ENCODE data around the gene IL17RC.
"Not testable (repeated sequence)": the region's sequence is repeated elsewhere in the genome, so short reads cannot be mapped to it uniquely, and the experiment has no call there.

The IL17RC gene

GRCh38 chr3:9935966-9936510 lies 19.1 kb downstream of the IL17RC start:
- H3K4me1 ChIP-seq (ENCODE audit: low read length), result peaks cover 5% of the 10 kb centered on the region; the same call in 1 of the 2 replicates
- H3K4me3 ChIP-seq (ENCODE audit: low read length), result no peak overlapping the region
- no peaks in the 10 kb centered on the region for H4K20me1 ChIP-seq (ENCODE audit: insufficient read depth, low read length)
- no peaks in the 10 kb centered on the region for H3K9me3 ChIP-seq (replicated peaks; ENCODE audit: insufficient read depth, low read length)
- peaks cover 7% of the 10 kb centered on the region; the same call in 1 of the 2 replicates for H3K79me2 ChIP-seq (ENCODE audit: low read length)
- TF ChIP-seq EZH2 (optimal IDR thresholded peaks at IDR 0.05; ENCODE audit: low read depth, low read length) (no peak), CTCF (IDR thresholded peaks at IDR 0.05; ENCODE audit: low read length) (no peak), EZH2phosphoT487 (IDR thresholded peaks at IDR 0.05; ENCODE audit: low read length) (no peak)
- H3K9ac ChIP-seq (ENCODE audit: low read length), result no peak overlapping the region
- no peak overlapping the region for H3K4me2 ChIP-seq (ENCODE audit: low read depth, low read length)
- H3F3A ChIP-seq (ENCODE audit: insufficient read depth, low read length), result peaks cover 5% of the 10 kb centered on the region; the same call in 1 of the 2 replicates
- no peaks in the 10 kb centered on the region for H3K27me3 ChIP-seq (replicated peaks; ENCODE audit: insufficient read depth, low read length)
- H2AFZ ChIP-seq (ENCODE audit: low read length), result no peak overlapping the region
- no peaks in the 10 kb centered on the region for H3K9me2 ChIP-seq (replicated peaks; ENCODE audit: insufficient read depth, low read length)
- H3K27ac ChIP-seq (ENCODE audit: low read length), result no peak overlapping the region
- no peak for DNase-seq
- H3K36me3 ChIP-seq (replicated peaks; ENCODE audit: insufficient read depth, low read length), result no peaks in the 10 kb centered on the region

GRCh38 chr3:9937486-9938238 lies 20.8 kb downstream of the IL17RC start:
- Histone ChIP-seq H4K20me1 (ENCODE audit: insufficient read depth, low read length) (no peaks in the 10 kb centered on the region), H3K4me2 (ENCODE audit: low read depth, low read length) (no peak overlapping the region), H2AFZ (ENCODE audit: low read length) (no peak overlapping the region), H3K27ac (ENCODE audit: low read length) (no peak overlapping the region), H3K27me3 (replicated peaks; ENCODE audit: insufficient read depth, low read length) (no peaks in the 10 kb centered on the region), H3F3A (ENCODE audit: insufficient read depth, low read length) (peaks cover 5% of the 10 kb centered on the region; the same call in 1 of the 2 replicates), H3K36me3 (replicated peaks; ENCODE audit: insufficient read depth, low read length) (no peaks in the 10 kb centered on the region), H3K4me3 (ENCODE audit: low read length) (no peak overlapping the region), H3K9me2 (replicated peaks; ENCODE audit: insufficient read depth, low read length) (no peaks in the 10 kb centered on the region), H3K4me1 (ENCODE audit: low read length) (peaks cover 5% of the 10 kb centered on the region; the same call in 1 of the 2 replicates), H3K79me2 (ENCODE audit: low read length) (peaks cover 7% of the 10 kb centered on the region; the same call in 1 of the 2 replicates), H3K9me3 (replicated peaks; ENCODE audit: insufficient read depth, low read length) (no peaks in the 10 kb centered on the region), H3K9ac (ENCODE audit: low read length) (no peak overlapping the region)
- TF ChIP-seq CTCF (IDR thresholded peaks at IDR 0.05; ENCODE audit: low read length), result no peak
- TF ChIP-seq EZH2phosphoT487 (IDR thresholded peaks at IDR 0.05; ENCODE audit: low read length), result no peak
- TF ChIP-seq EZH2 (optimal IDR thresholded peaks at IDR 0.05; ENCODE audit: low read depth, low read length), result no peak
- DNase-seq, result no peak

GRCh38 chr3:9938966-9939365 lies 22.1 kb downstream of the IL17RC start:
- no peak for DNase-seq
- Histone ChIP-seq H3K9me3 (replicated peaks; ENCODE audit: insufficient read depth, low read length) (no peaks in the 10 kb centered on the region), H3K79me2 (ENCODE audit: low read length) (peaks cover 7% of the 10 kb centered on the region; the same call in 1 of the 2 replicates), H4K20me1 (ENCODE audit: insufficient read depth, low read length) (no peaks in the 10 kb centered on the region), H3K27me3 (replicated peaks; ENCODE audit: insufficient read depth, low read length) (no peaks in the 10 kb centered on the region), H3K9ac (ENCODE audit: low read length) (no peak overlapping the region), H3K4me2 (ENCODE audit: low read depth, low read length) (no peak overlapping the region), H3K9me2 (replicated peaks; ENCODE audit: insufficient read depth, low read length) (no peaks in the 10 kb centered on the region), H3F3A (ENCODE audit: insufficient read depth, low read length) (no peaks in the 10 kb centered on the region), H3K4me1 (ENCODE audit: low read length) (peaks cover 5% of the 10 kb centered on the region; the same call in 1 of the 2 replicates), H3K36me3 (replicated peaks; ENCODE audit: insufficient read depth, low read length) (no peaks in the 10 kb centered on the region), H3K4me3 (ENCODE audit: low read length) (no peak overlapping the region), H3K27ac (ENCODE audit: low read length) (no peak overlapping the region), H2AFZ (ENCODE audit: low read length) (no peak overlapping the region)
- TF ChIP-seq EZH2phosphoT487 (IDR thresholded peaks at IDR 0.05; ENCODE audit: low read length) (no peak), CTCF (IDR thresholded peaks at IDR 0.05; ENCODE audit: low read length) (no peak), EZH2 (optimal IDR thresholded peaks at IDR 0.05; ENCODE audit: low read depth, low read length) (no peak)

GRCh38 chr3:9939906-9940305 lies 23.0 kb downstream of the IL17RC start:
- not testable (repeated sequence) for H3K4me2 ChIP-seq (ENCODE audit: low read depth, low read length); H3F3A ChIP-seq (ENCODE audit: insufficient read depth, low read length); H4K20me1 ChIP-seq (ENCODE audit: insufficient read depth, low read length); H3K27me3 ChIP-seq (replicated peaks; ENCODE audit: insufficient read depth, low read length); H3K9ac ChIP-seq (ENCODE audit: low read length); H3K27ac ChIP-seq (ENCODE audit: low read length); H2AFZ ChIP-seq (ENCODE audit: low read length); H3K9me3 ChIP-seq (replicated peaks; ENCODE audit: insufficient read depth, low read length); DNase-seq; H3K4me1 ChIP-seq (ENCODE audit: low read length); H3K79me2 ChIP-seq (ENCODE audit: low read length); H3K36me3 ChIP-seq (replicated peaks; ENCODE audit: insufficient read depth, low read length); H3K9me2 ChIP-seq (replicated peaks; ENCODE audit: insufficient read depth, low read length); H3K4me3 ChIP-seq (ENCODE audit: low read length)
